AG04450 (cell line): Measurements from ENCODE around the gene PHF20. TPM values are rescaled to one million over a fixed set of nuclear protein-coding genes. Genes with fewer than 3 reads are reported as not detected.
"Not testable (repeated sequence)": the region's sequence is repeated elsewhere in the genome, so short reads cannot be mapped to it uniquely, and the experiment has no call there.

Experiments
- CTCF ChIA-PET: fragments of 300-600, 350-600 bp; formaldehyde crosslinking; extraction: SDS; loops from one replicate; lab custom pipeline; 2022; ENCODE audit warnings: antibody characterized with exemption, inconsistent platforms; lab: Charles Lee
- POLR2A ChIA-PET: fragments of 350-600 bp; formaldehyde crosslinking; extraction: SDS; loops from one replicate; lab custom pipeline; 2021; ENCODE audit warnings: antibody characterized with exemption, inconsistent platforms; lab: Yijun Ruan, JAX
- DNase-seq: peaks from one replicate; pipeline ENCODE4 v3.0.0-alpha.2; 2011; ENCODE audit warnings: low read depth, low spot score
- H3K27ac ChIP-seq: one replicate; pipeline ENCODE4 v1.5.1; 2012; ENCODE audit warnings: low read depth, low read length, control low read depth
- H3K27me3 ChIP-seq: one replicate; pipeline ENCODE4 v1.6.0; 2012; ENCODE audit warnings: low read length; ENCODE audit not compliant: control insufficient read depth, insufficient read depth
- H3K4me3 ChIP-seq: 2 replicates; pipeline ENCODE4 v1.5.1; 2011; ENCODE audit warnings: mild to moderate bottlenecking, low read depth, low read length, control low read depth
- H3K9me3 ChIP-seq: 2 replicates; pipeline ENCODE4 v1.5.1; 2012; ENCODE audit warnings: low read length; ENCODE audit not compliant: control insufficient read depth, insufficient read depth
- CTCF ChIP-seq: IDR thresholded peaks from 2 replicates; pipeline ENCODE4 v1.5.1; 2011; ENCODE audit warnings: low read depth, low read length, control low read depth, inconsistent platforms
- polyA plus RNA-seq: library from polyadenylated mRNA; depleted of rRNA; stranded (reverse); fragments of >200 nt; gene quantifications from 2 replicates; pipeline ENCODE4 v1.2.3, GENCODE V29; 2011

The PHF20 gene
- polyA plus RNA-seq, 1 experiment: 30.6 TPM

- no peak for DNase-seq
- peaks cover 16% of the 10 kb centered on the region for H3K9me3 ChIP-seq
- POLR2A ChIA-PET: interaction anchor here (0.7 kb wide), 1 partner anchor 109 kb away, joined by 4 read pairs; no protein-coding TSS in a partner anchor
- no peak overlapping the region for H3K27ac ChIP-seq
- H3K4me3 ChIP-seq: no peak overlapping the region
- H3K27me3 ChIP-seq: no peaks in the 10 kb centered on the region
- CTCF ChIA-PET: no interaction called here
- TF ChIP-seq CTCF: no peak
Observed at GRCh38 chr20:35838205-35838604, 66.4 kb downstream of the PHF20 start.

GRCh38 chr20:35839904-35840303 is 68.1 kb downstream of the PHF20 start:
- peaks cover 25% of the 10 kb centered on the region for H3K9me3 ChIP-seq
- no peak for TF ChIP-seq CTCF
- CTCF ChIA-PET: no interaction called here
- no peak overlapping the region for H3K27ac ChIP-seq
- H3K27me3 ChIP-seq: no peaks in the 10 kb centered on the region
- DNase-seq: no peak
- no peak overlapping the region for H3K4me3 ChIP-seq
- POLR2A ChIA-PET: no interaction called here

GRCh38 chr20:35840421-35840820 is 68.6 kb downstream of the PHF20 start:
- DNase-seq: no peak
- POLR2A ChIA-PET: no interaction called here
- Histone ChIP-seq H3K27ac (no peak overlapping the region), H3K27me3 (no peaks in the 10 kb centered on the region), H3K9me3 (peaks cover 25% of the 10 kb centered on the region), H3K4me3 (no peak overlapping the region)
- CTCF ChIA-PET: interaction anchor here (0.6 kb wide), 1 partner anchor 19 kb away, joined by 3 read pairs; no protein-coding TSS in a partner anchor
- no peak for TF ChIP-seq CTCF

GRCh38 chr20:35842361-35842760 is 70.5 kb downstream of the PHF20 start:
- ChIA-PET POLR2A (no interaction called here), CTCF (no interaction called here)
- H3K27ac ChIP-seq: no peak overlapping the region
- no peak for TF ChIP-seq CTCF
- H3K9me3 ChIP-seq: peaks cover 25% of the 10 kb centered on the region
- DNase-seq: no peak
- no peaks in the 10 kb centered on the region for H3K27me3 ChIP-seq
- H3K4me3 ChIP-seq: no peak overlapping the region

- H3K27ac ChIP-seq, H3K4me3 ChIP-seq, H3K27me3 ChIP-seq, DNase-seq: not testable (repeated sequence)
- ChIA-PET CTCF (interaction anchor here (0.7 to 1.2 kb wide), 2 partner anchors 32 to 111 kb away, joined by 3 read pairs; partner anchors contain the start of gene SCAND1), POLR2A (interaction anchor here (0.6 kb wide), 1 partner anchor 103 kb away, joined by 11 read pairs; no protein-coding TSS in a partner anchor)
- H3K9me3 ChIP-seq: peaks cover 25% of the 10 kb centered on the region
Observed at GRCh38 chr20:35843894-35844293, 72.1 kb downstream of the PHF20 start.
